Measurements from ENCODE around the gene LIFR.

LIFR gene

GRCh38 chr5:38431242-38431853 lies 125.1 kb downstream of the LIFR start:
- DNase-seq = no peak

GRCh38 chr5:38426986-38427950 lies 129.2 kb downstream of the LIFR start:
- DNase-seq = no peak

GRCh38 chr5:38426490-38426889 lies 130.0 kb downstream of the LIFR start:
- no peak for DNase-seq
